Osteocyte (in vitro differentiated cells): ENCODE data around the gene PSMA3. TPM values are rescaled to one million over a fixed set of nuclear protein-coding genes. Genes with fewer than 3 reads are reported as not detected.

Source experiments
- DNase-seq: peaks from one replicate; pipeline ENCODE4 v3.0.0; 2021; ENCODE audit warnings: mixed read lengths; ENCODE audit not compliant: unreplicated experiment; ENCODE audit errors: extremely low spot score
- H3K27ac Mint-ChIP-seq: one replicate; pipeline ENCODE4 v1.8.0; 2021; ENCODE audit warnings: mild to moderate bottlenecking, mixed read lengths; ENCODE audit not compliant: unreplicated experiment
- H3K27me3 Mint-ChIP-seq: one replicate; pipeline ENCODE4 v1.8.0; 2021; ENCODE audit warnings: mixed read lengths; ENCODE audit not compliant: unreplicated experiment
- H3K36me3 Mint-ChIP-seq: one replicate; pipeline ENCODE4 v1.8.0; 2021; ENCODE audit warnings: mixed read lengths; ENCODE audit not compliant: unreplicated experiment
- H3K4me1 Mint-ChIP-seq: one replicate; pipeline ENCODE4 v1.8.0; 2021; ENCODE audit warnings: mixed read lengths; ENCODE audit not compliant: unreplicated experiment
- H3K4me3 Mint-ChIP-seq: one replicate; pipeline ENCODE4 v1.8.0; 2021; ENCODE audit warnings: mild to moderate bottlenecking, moderate library complexity, mixed read lengths; ENCODE audit not compliant: unreplicated experiment
- H3K9me3 Mint-ChIP-seq: one replicate; pipeline ENCODE4 v1.8.0; 2021; ENCODE audit warnings: mixed read lengths; ENCODE audit not compliant: unreplicated experiment
- total RNA-seq: library from RNA; stranded (reverse); gene quantifications from 2 replicates; pipeline ENCODE4 v1.2.1, GENCODE V29; 2021
- TF ChIP-seq, protein P1 (sequence below): fragments of 200-600 bp; sonication (generic); IDR thresholded peaks from 2 replicates; pipeline ENCODE4 v1.5.0; 2021; ENCODE audit warnings: antibody characterized with exemption, mild to moderate bottlenecking, moderate library complexity

The PSMA3 gene
- total RNA-seq, 1 donor from 2014 or later, result 156 TPM

DNA sequence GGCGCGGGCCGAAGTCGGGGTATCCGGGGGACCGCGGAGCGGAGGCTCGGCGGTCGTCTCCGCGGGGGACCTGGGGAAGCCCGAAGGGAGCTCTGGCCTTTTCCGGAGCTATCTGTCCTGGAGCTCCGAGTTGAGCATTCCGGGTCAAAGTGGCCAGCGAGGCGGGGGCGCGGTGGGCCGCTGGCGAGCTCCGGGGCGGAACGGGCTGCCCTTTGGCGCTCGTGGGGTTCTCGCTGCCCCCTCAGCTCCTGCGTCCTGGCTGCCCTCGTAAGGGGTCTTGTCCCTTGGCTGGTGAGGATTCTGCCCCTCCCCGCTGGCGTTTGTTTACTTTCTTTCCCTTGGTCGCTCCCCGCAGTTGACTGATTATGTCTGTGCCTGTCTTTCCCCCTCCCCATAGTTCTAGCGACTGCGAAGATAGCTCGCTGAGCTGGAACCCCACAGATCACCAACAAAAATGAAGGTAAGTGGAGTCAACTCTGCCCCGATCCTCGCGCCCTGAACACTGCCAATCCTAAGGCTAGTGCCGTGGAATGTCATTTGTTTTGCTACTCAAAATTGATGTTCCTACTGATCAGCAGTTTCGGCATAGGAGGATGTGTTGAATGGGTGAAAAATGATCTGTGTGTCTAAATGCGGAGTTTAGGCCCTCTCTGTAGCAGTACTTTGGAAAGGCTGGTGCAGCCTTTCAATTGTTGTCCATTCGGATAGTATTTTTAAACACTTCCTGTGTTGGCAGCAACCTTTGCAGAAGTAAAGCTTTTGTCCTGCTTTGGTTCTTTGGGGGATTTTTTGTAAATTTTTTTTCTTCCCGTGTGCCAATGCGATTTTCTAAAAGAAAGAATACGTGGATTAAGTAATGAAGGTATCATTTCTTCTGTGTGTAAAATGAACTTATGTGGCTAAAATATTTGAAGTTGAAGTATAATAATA, 55.0 kb downstream of the PSMA3 start:
- H3K36me3 Mint-ChIP-seq, result peaks cover 23% of the 10 kb centered on the region
- H3K4me1 Mint-ChIP-seq, result peaks cover 29% of the 10 kb centered on the region
- TF ChIP-seq, protein P1, sequence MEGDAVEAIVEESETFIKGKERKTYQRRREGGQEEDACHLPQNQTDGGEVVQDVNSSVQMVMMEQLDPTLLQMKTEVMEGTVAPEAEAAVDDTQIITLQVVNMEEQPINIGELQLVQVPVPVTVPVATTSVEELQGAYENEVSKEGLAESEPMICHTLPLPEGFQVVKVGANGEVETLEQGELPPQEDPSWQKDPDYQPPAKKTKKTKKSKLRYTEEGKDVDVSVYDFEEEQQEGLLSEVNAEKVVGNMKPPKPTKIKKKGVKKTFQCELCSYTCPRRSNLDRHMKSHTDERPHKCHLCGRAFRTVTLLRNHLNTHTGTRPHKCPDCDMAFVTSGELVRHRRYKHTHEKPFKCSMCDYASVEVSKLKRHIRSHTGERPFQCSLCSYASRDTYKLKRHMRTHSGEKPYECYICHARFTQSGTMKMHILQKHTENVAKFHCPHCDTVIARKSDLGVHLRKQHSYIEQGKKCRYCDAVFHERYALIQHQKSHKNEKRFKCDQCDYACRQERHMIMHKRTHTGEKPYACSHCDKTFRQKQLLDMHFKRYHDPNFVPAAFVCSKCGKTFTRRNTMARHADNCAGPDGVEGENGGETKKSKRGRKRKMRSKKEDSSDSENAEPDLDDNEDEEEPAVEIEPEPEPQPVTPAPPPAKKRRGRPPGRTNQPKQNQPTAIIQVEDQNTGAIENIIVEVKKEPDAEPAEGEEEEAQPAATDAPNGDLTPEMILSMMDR, result no peak
- peak overlapping the region; percentile 96 for H3K27ac Mint-ChIP-seq
- H3K9me3 Mint-ChIP-seq, result no peaks in the 10 kb centered on the region
- H3K4me3 Mint-ChIP-seq, result peak overlapping the region; percentile 93
- DNase-seq, result no peak
- H3K27me3 Mint-ChIP-seq, result no peaks in the 10 kb centered on the region

DNA sequence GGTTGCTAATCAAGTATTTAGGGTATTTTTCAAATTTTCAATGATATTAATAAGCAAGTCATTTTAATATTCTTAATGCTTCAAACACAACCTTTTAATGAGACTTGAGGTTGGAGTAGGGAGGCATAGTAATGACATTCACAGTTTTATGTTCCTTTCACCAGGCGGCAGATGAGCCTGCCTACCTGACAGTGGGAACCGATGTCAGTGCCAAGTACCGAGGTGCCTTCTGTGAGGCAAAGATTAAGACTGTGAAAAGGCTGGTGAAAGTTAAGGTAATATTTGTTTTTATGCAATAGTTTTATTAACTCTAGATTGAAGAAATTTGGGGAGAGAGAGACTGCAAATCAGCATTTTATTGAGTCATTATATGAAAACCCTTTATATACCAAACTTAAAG, 56.8 kb downstream of the PSMA3 start:
- H3K9me3 Mint-ChIP-seq, result no peaks in the 10 kb centered on the region
- H3K27ac Mint-ChIP-seq, result no peak overlapping the region
- DNase-seq, result no peak
- TF ChIP-seq, protein P1, result no peak
- H3K36me3 Mint-ChIP-seq, result peaks cover 22% of the 10 kb centered on the region
- no peaks in the 10 kb centered on the region for H3K27me3 Mint-ChIP-seq
- no peak overlapping the region for H3K4me3 Mint-ChIP-seq
- H3K4me1 Mint-ChIP-seq, result peaks cover 15% of the 10 kb centered on the region

DNA sequence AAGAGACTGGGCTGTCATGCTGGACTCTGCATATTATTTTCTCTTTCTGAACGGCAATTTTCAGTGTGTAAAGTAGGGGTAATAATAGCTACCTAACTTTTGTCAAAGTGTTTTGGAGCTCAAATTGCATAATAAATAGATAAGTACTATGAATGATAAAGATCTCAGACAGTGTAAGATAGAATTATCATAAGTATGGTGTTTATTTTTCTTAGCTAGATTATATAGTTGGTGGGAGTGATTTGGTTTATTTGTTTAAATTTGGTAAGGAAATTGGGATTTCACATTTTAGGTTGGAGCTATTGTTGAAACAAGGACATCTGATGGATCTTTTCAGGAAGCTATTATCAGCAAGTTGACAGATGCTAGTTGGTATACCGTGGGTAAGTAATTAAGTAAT, 61.1 kb downstream of the PSMA3 start:
- Mint-ChIP-seq H3K4me3 (no peak overlapping the region), H3K36me3 (peaks cover 40% of the 10 kb centered on the region), H3K4me1 (peaks cover 2% of the 10 kb centered on the region), H3K9me3 (no peaks in the 10 kb centered on the region), H3K27me3 (no peaks in the 10 kb centered on the region), H3K27ac (no peak overlapping the region)
- DNase-seq, result no peak
- TF ChIP-seq, protein P1, result no peak

DNA sequence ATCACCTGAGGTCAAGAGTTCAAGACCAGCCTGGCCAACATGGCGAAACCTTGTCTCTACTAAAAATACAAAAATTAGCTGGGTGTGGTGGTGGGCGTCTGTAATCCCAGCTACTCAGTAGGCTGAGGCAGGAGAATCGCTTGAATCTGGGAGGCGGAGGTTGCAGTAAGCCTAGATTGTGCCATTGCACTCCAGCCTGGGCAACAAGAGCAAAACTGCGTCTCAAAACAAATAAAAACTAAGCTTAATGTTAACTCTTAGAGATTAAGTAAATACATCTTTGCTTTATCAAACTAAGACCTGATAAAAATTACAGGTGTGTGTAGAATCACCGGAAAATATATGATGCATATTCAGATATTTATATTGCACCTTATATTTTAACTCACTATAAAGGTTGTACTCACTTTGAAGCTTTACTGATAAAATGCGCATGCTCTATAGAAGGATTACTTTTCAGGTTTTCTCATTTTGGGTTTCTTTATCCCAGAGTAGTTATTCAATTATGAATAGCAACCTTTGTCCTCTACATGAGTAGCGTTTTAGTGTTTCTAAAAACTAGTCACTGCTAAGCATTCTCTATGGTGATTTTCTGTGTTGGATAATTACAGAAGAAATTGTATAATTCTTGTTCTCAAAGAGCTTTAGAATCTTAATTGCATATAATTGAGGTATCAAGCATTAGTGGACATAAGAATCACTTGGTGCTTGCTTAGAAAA, 63.1 kb downstream of the PSMA3 start:
- no peaks in the 10 kb centered on the region for H3K4me1 Mint-ChIP-seq
- H3K27ac Mint-ChIP-seq, result no peak overlapping the region
- H3K27me3 Mint-ChIP-seq, result no peaks in the 10 kb centered on the region
- H3K4me3 Mint-ChIP-seq, result no peak overlapping the region
- H3K36me3 Mint-ChIP-seq, result peaks cover 40% of the 10 kb centered on the region
- DNase-seq, result no peak
- H3K9me3 Mint-ChIP-seq, result no peaks in the 10 kb centered on the region
- TF ChIP-seq, protein P1, result no peak

DNA sequence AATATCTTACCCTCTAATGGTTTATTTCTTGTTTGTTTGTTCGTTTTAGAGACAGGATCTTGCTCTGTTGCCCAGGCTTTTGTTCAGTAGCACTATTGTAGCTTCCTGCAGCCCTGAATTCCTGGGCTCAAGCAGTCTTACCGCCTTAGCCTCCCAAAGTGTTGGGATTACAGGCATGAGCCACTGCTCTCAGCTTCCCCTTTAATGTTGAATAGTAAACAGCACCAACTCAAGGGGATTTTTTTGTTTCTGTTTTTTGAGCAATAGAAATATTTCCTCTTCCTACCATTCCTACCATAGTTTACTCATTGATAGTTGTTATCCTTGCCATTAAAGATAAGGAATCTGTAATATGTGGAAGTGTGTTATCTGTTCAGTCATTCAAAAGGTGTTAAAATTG, 64.4 kb downstream of the PSMA3 start:
- Mint-ChIP-seq H3K27ac (no peak overlapping the region), H3K4me1 (no peaks in the 10 kb centered on the region), H3K36me3 (peaks cover 35% of the 10 kb centered on the region), H3K9me3 (no peaks in the 10 kb centered on the region), H3K27me3 (no peaks in the 10 kb centered on the region), H3K4me3 (no peak overlapping the region)
- no peak for DNase-seq
- TF ChIP-seq, protein P1, result no peak
